B cell (primary cell): ENCODE data around the gene PCBP3. TPM values are rescaled to one million over a fixed set of nuclear protein-coding genes. Genes with fewer than 3 reads are reported as not detected.
A peak's percentile ranks its signal among the peaks of the same experiment; 100 is the strongest.

ENCODE experiments used
- ATAC-seq: fragments of 200-7000 bp; cut with Tn5 transposase; one replicate; pipeline ENCODE4 v1.10.0; 2021; ENCODE audit warnings: low read depth, mild to moderate bottlenecking, moderate number of reproducible peaks, moderate library complexity
- CTCF ChIA-PET: fragments of 350-600 bp; sonication (Branson Sonifier 250); formaldehyde crosslinking; loops from one replicate; lab custom pipeline; 2021; ENCODE audit warnings: antibody characterized with exemption, inconsistent platforms; lab: Charles Lee
- POLR2A ChIA-PET: fragments of 350-600 bp; sonication (Branson Sonifier 250); formaldehyde crosslinking; loops from one replicate; lab custom pipeline; 2021; ENCODE audit warnings: antibody characterized with exemption; lab: Charles Lee
- DNase-seq: peaks from one replicate; pipeline ENCODE4 v3.0.0; 2013
- H2AFZ ChIP-seq: 2 replicates; pipeline ENCODE4 v1.6.1; 2012; ENCODE audit warnings: mild to moderate bottlenecking, low read depth, low read length; ENCODE audit not compliant: insufficient read depth, poor library complexity, severe bottlenecking
- H3K27ac ChIP-seq, 2 donors: 1 replicate in 1 of 2; 2 replicates in 1 of 2; pipeline ENCODE4 v1.5.1; 2012 to 2013; ENCODE audit warnings: low read length in 2 of 2, mild to moderate bottlenecking in 2 of 2, moderate library complexity in 1 of 2
- H3K27me3 ChIP-seq, 4 experiments: fragments of 200-600 bp in 1 of 4; sonication (generic) in 1 of 4; replicated peaks in 1 of 4; 1 replicate in 2 of 4; 2 replicates in 2 of 4; pipeline versions ENCODE4 v1.6.1 to v1.7.0; 2013 to 2016; ENCODE audit warnings: low read length in 3 of 4, mild to moderate bottlenecking in 2 of 4, mixed read lengths in 1 of 4, moderate library complexity in 1 of 4; ENCODE audit not compliant: insufficient read depth in 4 of 4, control insufficient read depth in 3 of 4; ENCODE audit errors: control extremely low read depth in 1 of 4
- H3K36me3 ChIP-seq, 2 experiments: replicated peaks in 1 of 2; 1 replicate in 1 of 2; 2 replicates in 1 of 2; pipeline versions ENCODE4 v1.6.1 to v1.7.1; 2013; ENCODE audit warnings: low read length in 1 of 2; ENCODE audit not compliant: insufficient read depth in 2 of 2, control insufficient read depth in 1 of 2; ENCODE audit errors: control extremely low read depth in 1 of 2, extremely low read depth in 1 of 2
- H3K4me1 ChIP-seq, 2 donors: fragments of 200-600 bp in 1 of 2; sonication (generic) in 1 of 2; 1 replicate in 1 of 2; 2 replicates in 1 of 2; pipeline versions ENCODE4 v1.5.1 to v1.6.1; 2013 to 2017; ENCODE audit warnings: low read length in 2 of 2; ENCODE audit not compliant: control insufficient read depth in 2 of 2, insufficient read depth in 2 of 2
- H3K4me2 ChIP-seq: replicated peaks from 2 replicates; pipeline ENCODE3; 2012; ENCODE audit warnings: mild to moderate bottlenecking, low read depth, low read length; ENCODE audit not compliant: poor library complexity, severe bottlenecking
- H3K4me3 ChIP-seq, 5 experiments: fragments of 200-600 bp in 1 of 5; sonication (generic) in 1 of 5; 1 replicate in 3 of 5; 2 replicates in 2 of 5; pipeline versions ENCODE4 v1.5.1 to v1.7.0; 2011 to 2016; ENCODE audit warnings: low read length in 4 of 5, mild to moderate bottlenecking in 4 of 5, low read depth in 2 of 5, control low read depth in 1 of 5, moderate library complexity in 1 of 5; ENCODE audit not compliant: insufficient read depth in 1 of 5; ENCODE audit errors: control extremely low read depth in 1 of 5, extremely low read depth in 1 of 5
- H3K79me2 ChIP-seq: fragments of 200-600 bp; sonication (generic); one replicate; pipeline ENCODE4 v1.6.0; 2016; ENCODE audit warnings: low read length; ENCODE audit not compliant: control insufficient read depth, insufficient read depth
- H3K9ac ChIP-seq: fragments of 200-600 bp; sonication (generic); 2 replicates; pipeline ENCODE4 v1.6.1; 2017; ENCODE audit warnings: mild to moderate bottlenecking, low read length, moderate library complexity
- H3K9me3 ChIP-seq, 3 donors: one replicate each; pipeline versions ENCODE4 v1.6.1 to v1.7.1; 2013; ENCODE audit warnings: low read length in 2 of 3; ENCODE audit not compliant: control insufficient read depth in 2 of 3, insufficient read depth in 1 of 3; ENCODE audit errors: control extremely low read depth in 1 of 3
- H4K20me1 ChIP-seq: 2 replicates; pipeline ENCODE4 v1.6.0; 2012; ENCODE audit warnings: mild to moderate bottlenecking, low read length; ENCODE audit not compliant: insufficient read depth, control insufficient read depth, poor library complexity, severe bottlenecking
- H3K27ac Mint-ChIP-seq: one replicate; pipeline ENCODE4 v1.8.0; 2021; ENCODE audit warnings: mixed read lengths
- H3K27me3 Mint-ChIP-seq: one replicate; pipeline ENCODE4 v1.8.0; 2021; ENCODE audit warnings: mixed read lengths
- H3K4me1 Mint-ChIP-seq: one replicate; pipeline ENCODE4 v1.8.0; 2021; ENCODE audit warnings: mixed read lengths
- H3K4me3 Mint-ChIP-seq: one replicate; pipeline ENCODE4 v1.8.0; 2021; ENCODE audit warnings: mixed read lengths
- H3K9me3 Mint-ChIP-seq: one replicate; pipeline ENCODE4 v1.8.0; 2022; ENCODE audit warnings: mixed read lengths; ENCODE audit not compliant: insufficient read depth
- EZH2 ChIP-seq: IDR thresholded peaks from 2 replicates; pipeline ENCODE4 v1.6.1; 2012; ENCODE audit warnings: borderline replicate concordance, low read depth, mild to moderate bottlenecking, moderate library complexity, low read length; ENCODE audit not compliant: insufficient read depth, poor library complexity, severe bottlenecking
- WGBS: methylation state at CpG from one replicate; pipeline ENCODE4 v1.1.5; 2013; ENCODE audit warnings: missing lambda C conversion rate; ENCODE audit not compliant: insufficient coverage; 5-methylcytosine and 5-hydroxymethylcytosine counted together
- intact Hi-C: fragments of 100-400 bp; cut with micrococcal nuclease; formaldehyde crosslinking; loops from one replicate; pipeline ENCODE4 v1.10.0; 2022
- polyA plus RNA-seq: library from polyadenylated mRNA; depleted of rRNA; stranded (reverse); fragments of >200 nt; gene quantifications from 2 replicates; pipeline ENCODE4 v1.2.3, GENCODE V29; 2012
- total RNA-seq, 2 donors: library from RNA; stranded (reverse); fragments of 120-200 nt in 1 of 2; gene quantifications; 1 replicate in 1 of 2; 2 replicates in 1 of 2; pipeline versions ENCODE4 v1.2.3 to v1.2.4, GENCODE V29; 2013 to 2022
- TF ChIP-seq, protein P1 (sequence below): fragments of 200-600 bp; IDR thresholded peaks from one replicate; pipeline ENCODE4 v1.8.0; 2022; ENCODE audit warnings: antibody characterized with exemption, mild to moderate bottlenecking

PCBP3 gene
- total and polyA plus RNA-seq, 2 donors (not counting 1 experiment from before 2014, with no cell fraction given): 0.45 to 2.7 TPM

DNA sequence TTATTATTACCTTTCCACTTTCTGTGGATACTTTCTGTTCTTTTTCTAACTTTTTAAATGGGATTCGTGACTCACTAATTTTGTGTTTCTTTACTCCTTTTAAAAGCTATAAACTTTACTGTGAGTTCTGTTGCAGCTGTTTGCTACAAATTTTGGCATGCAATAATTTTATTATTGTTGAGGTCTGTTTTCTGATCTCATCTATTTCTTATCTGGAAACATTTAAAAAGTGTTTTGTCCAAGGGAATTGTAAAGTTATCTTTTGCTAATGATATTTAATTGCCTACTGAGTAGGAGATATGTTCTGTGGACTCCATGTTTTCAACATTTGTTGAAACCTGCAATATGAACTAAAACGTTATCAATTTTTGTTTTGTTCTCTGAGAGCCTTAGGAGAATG, 199.9 kb downstream of the PCBP3 start:
- Histone ChIP-seq H3K36me3 (no peaks in the 10 kb centered on the region), H3K4me3 (no peak overlapping the region), H3K4me1 (no peaks in the 10 kb centered on the region), H4K20me1 (no peaks in the 10 kb centered on the region), H2AFZ (no peak overlapping the region), H3K27ac (no peak overlapping the region), H3K27me3 (no peaks in the 10 kb centered on the region), H3K79me2 (no peaks in the 10 kb centered on the region), H3K4me2 (no peak overlapping the region), H3K9me3 (peaks cover 0 to 8% (median 8%) of the 10 kb centered on the region in 3 donors), H3K9ac (no peak overlapping the region)
- no CpG with 5 or more reads among the region's 2 CpGs for WGBS
- no peak for DNase-seq
- no peak for ATAC-seq
- Mint-ChIP-seq H3K4me3 (no peak overlapping the region), H3K27me3 (peaks cover 10% of the 10 kb centered on the region), H3K4me1 (no peaks in the 10 kb centered on the region), H3K27ac (no peak overlapping the region), H3K9me3 (peaks cover 2% of the 10 kb centered on the region)
- intact Hi-C loops: no loop called here
- ChIA-PET POLR2A (no interaction called here), CTCF (no interaction called here)
- no peak for TF ChIP-seq EZH2
- TF ChIP-seq, protein P1, sequence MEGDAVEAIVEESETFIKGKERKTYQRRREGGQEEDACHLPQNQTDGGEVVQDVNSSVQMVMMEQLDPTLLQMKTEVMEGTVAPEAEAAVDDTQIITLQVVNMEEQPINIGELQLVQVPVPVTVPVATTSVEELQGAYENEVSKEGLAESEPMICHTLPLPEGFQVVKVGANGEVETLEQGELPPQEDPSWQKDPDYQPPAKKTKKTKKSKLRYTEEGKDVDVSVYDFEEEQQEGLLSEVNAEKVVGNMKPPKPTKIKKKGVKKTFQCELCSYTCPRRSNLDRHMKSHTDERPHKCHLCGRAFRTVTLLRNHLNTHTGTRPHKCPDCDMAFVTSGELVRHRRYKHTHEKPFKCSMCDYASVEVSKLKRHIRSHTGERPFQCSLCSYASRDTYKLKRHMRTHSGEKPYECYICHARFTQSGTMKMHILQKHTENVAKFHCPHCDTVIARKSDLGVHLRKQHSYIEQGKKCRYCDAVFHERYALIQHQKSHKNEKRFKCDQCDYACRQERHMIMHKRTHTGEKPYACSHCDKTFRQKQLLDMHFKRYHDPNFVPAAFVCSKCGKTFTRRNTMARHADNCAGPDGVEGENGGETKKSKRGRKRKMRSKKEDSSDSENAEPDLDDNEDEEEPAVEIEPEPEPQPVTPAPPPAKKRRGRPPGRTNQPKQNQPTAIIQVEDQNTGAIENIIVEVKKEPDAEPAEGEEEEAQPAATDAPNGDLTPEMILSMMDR: no peak

GRCh38 chr21:45844181-45844580, 200.7 kb downstream of the PCBP3 start:
- CTCF ChIA-PET: no interaction called here
- Histone ChIP-seq H3K9ac (no peak overlapping the region), H3K27ac (no peak overlapping the region), H3K4me1 (no peaks in the 10 kb centered on the region), H3K27me3 (no peaks in the 10 kb centered on the region), H3K9me3 (peaks cover 0 to 8% (median 8%) of the 10 kb centered on the region in 3 donors), H3K4me3 (no peak overlapping the region), H3K36me3 (no peaks in the 10 kb centered on the region), H2AFZ (no peak overlapping the region), H4K20me1 (no peaks in the 10 kb centered on the region), H3K79me2 (no peaks in the 10 kb centered on the region), H3K4me2 (no peak overlapping the region)
- peaks cover 12% of the 10 kb centered on the region for H3K27me3 Mint-ChIP-seq
- no peak for TF ChIP-seq EZH2
- TF ChIP-seq, protein P1: no peak
- WGBS: 85% methylated on average over 6 of the region's 8 CpGs
- H3K9me3 Mint-ChIP-seq: peaks cover 2% of the 10 kb centered on the region
- intact Hi-C loops: no loop called here
- H3K27ac Mint-ChIP-seq: peak overlapping the region; percentile 34
- H3K4me3 Mint-ChIP-seq: no peak overlapping the region
- no peak for ATAC-seq
- no peaks in the 10 kb centered on the region for H3K4me1 Mint-ChIP-seq
- POLR2A ChIA-PET: no interaction called here
- no peak for DNase-seq
